IMR-90 (cell line): Measurements from ENCODE around the gene OR8G5. TPM values are rescaled to one million over a fixed set of nuclear protein-coding genes. Genes with fewer than 3 reads are reported as not detected.

Source experiments
- ATAC-seq: fragments of 200-7000 bp; cut with Tn5 transposase; 2 replicates; pipeline ENCODE4 v1.9.1; 2020; ENCODE audit warnings: low read depth, mild to moderate bottlenecking, moderate library complexity
- BruUV-seq: library from RNA; stranded (reverse); fragments of 400-500 nt; replicated peaks from 2 replicates; lab custom pipeline; 2021; lab: Mats Ljungman, UMichigan
- CTCF ChIA-PET: fragments of 300-600 bp; formaldehyde crosslinking; extraction: SDS; loops from one replicate; lab custom pipeline; 2021; ENCODE audit warnings: antibody characterized with exemption; lab: Yijun Ruan, JAX
- POLR2A ChIA-PET: fragments of 300-600 bp; sonication (Branson Sonifier 250); formaldehyde crosslinking; loops from one replicate; lab custom pipeline; 2022; ENCODE audit warnings: antibody characterized with exemption; ENCODE audit not compliant: unreplicated experiment; lab: Charles Lee
- DNase-seq: peaks from one replicate; pipeline ENCODE4 v3.0.0; 2013
- H2AFZ ChIP-seq: replicated peaks from 2 replicates; pipeline ENCODE3; 2013; ENCODE audit warnings: low read length, mild to moderate bottlenecking; ENCODE audit not compliant: poor library complexity
- H2AK5ac ChIP-seq: 2 replicates; pipeline ENCODE4 v1.6.1; 2013; ENCODE audit warnings: low read depth, low read length, inconsistent platforms
- H2AK9ac ChIP-seq: replicated peaks from 2 replicates; pipeline ENCODE3; 2013; ENCODE audit warnings: mild to moderate bottlenecking, low read depth, low read length, moderate library complexity; ENCODE audit not compliant: poor library complexity
- H2BK120ac ChIP-seq: 2 replicates; pipeline ENCODE4 v1.6.1; 2013; ENCODE audit warnings: low read depth, low read length, inconsistent platforms
- H2BK15ac ChIP-seq: 3 replicates; pipeline ENCODE4 v1.6.1; 2013; ENCODE audit warnings: low read depth, low read length, inconsistent platforms
- H2BK20ac ChIP-seq: 2 replicates; pipeline ENCODE4 v1.6.1; 2013; ENCODE audit warnings: low read depth, mild to moderate bottlenecking, inconsistent platforms, low read length, moderate library complexity
- H2BK5ac ChIP-seq: 2 replicates; pipeline ENCODE4 v1.6.1; 2013; ENCODE audit warnings: mild to moderate bottlenecking, low read depth, low read length, inconsistent platforms; ENCODE audit not compliant: poor library complexity, severe bottlenecking
- H3K14ac ChIP-seq: replicated peaks from 2 replicates; pipeline ENCODE4 v1.6.1; 2013; ENCODE audit warnings: low read depth, low read length, inconsistent platforms
- H3K18ac ChIP-seq: 2 replicates; pipeline ENCODE4 v1.6.1; 2013; ENCODE audit warnings: low read depth, low read length, control low read depth
- H3K23ac ChIP-seq: 2 replicates; pipeline ENCODE4 v1.6.1; 2013; ENCODE audit warnings: low read depth, low read length, inconsistent platforms
- H3K27ac ChIP-seq: 2 replicates; pipeline ENCODE4 v1.5.1; 2013; ENCODE audit warnings: mild to moderate bottlenecking, control low read depth, low read length; ENCODE audit not compliant: insufficient read depth
- H3K27me3 ChIP-seq: 2 replicates; pipeline ENCODE4 v1.6.1; 2013; ENCODE audit warnings: low read length; ENCODE audit not compliant: control insufficient read depth, insufficient read depth
- H3K36me3 ChIP-seq: 2 replicates; pipeline ENCODE4 v1.6.1; 2013; ENCODE audit warnings: low read length, mixed read lengths; ENCODE audit not compliant: control insufficient read depth, insufficient read depth
- H3K4ac ChIP-seq: 2 replicates; pipeline ENCODE4 v1.6.1; 2013; ENCODE audit warnings: low read depth, low read length, inconsistent platforms
- H3K4me1 ChIP-seq: 2 replicates; pipeline ENCODE4 v1.6.1; 2013; ENCODE audit warnings: low read length, mixed read lengths; ENCODE audit not compliant: control insufficient read depth, insufficient read depth
- H3K4me2 ChIP-seq: 2 replicates; pipeline ENCODE4 v1.6.1; 2013; ENCODE audit warnings: low read depth, mild to moderate bottlenecking, control low read depth, low read length, moderate library complexity
- H3K4me3 ChIP-seq: 2 replicates; pipeline ENCODE4 v1.5.1; 2013; ENCODE audit warnings: low read depth, mild to moderate bottlenecking, control low read depth, low read length, moderate library complexity; ENCODE audit not compliant: insufficient read depth
- H3K56ac ChIP-seq: 2 replicates; pipeline ENCODE4 v1.6.1; 2013; ENCODE audit warnings: low read length, inconsistent platforms; ENCODE audit not compliant: insufficient read depth; ENCODE audit errors: extremely low read depth
- H3K79me1 ChIP-seq, 2 experiments: 2 replicates each; pipeline ENCODE4 v1.6.1; 2013; ENCODE audit warnings: low read length in 2 of 2, inconsistent platforms in 1 of 2, low read depth in 1 of 2
- H3K9ac ChIP-seq: 2 replicates; pipeline ENCODE4 v1.6.1; 2013; ENCODE audit warnings: low read depth, low read length, control low read depth
- H3K9me1 ChIP-seq: 2 replicates; pipeline ENCODE4 v1.6.1; 2013; ENCODE audit warnings: low read length, inconsistent platforms; ENCODE audit not compliant: insufficient read depth
- H3K9me3 ChIP-seq: 2 replicates; pipeline ENCODE4 v1.6.1; 2013; ENCODE audit warnings: low read length; ENCODE audit not compliant: control insufficient read depth, insufficient read depth
- H4K20me1 ChIP-seq: 2 replicates; pipeline ENCODE4 v1.6.1; 2013; ENCODE audit warnings: low read length, inconsistent platforms; ENCODE audit not compliant: insufficient read depth
- H4K5ac ChIP-seq: 2 replicates; pipeline ENCODE4 v1.6.1; 2013; ENCODE audit warnings: mild to moderate bottlenecking, low read depth, low read length, control low read depth
- H4K8ac ChIP-seq, 2 experiments: 2 replicates each; pipeline ENCODE4 v1.6.1; 2013; ENCODE audit warnings: low read depth in 2 of 2, low read length in 2 of 2, control low read depth in 1 of 2, inconsistent platforms in 1 of 2
- H4K91ac ChIP-seq: 2 replicates; pipeline ENCODE4 v1.6.1; 2013; ENCODE audit warnings: low read depth, low read length, inconsistent platforms; ENCODE audit not compliant: insufficient read depth
- BHLHE40 ChIP-seq: fragments of 150-350 bp; IDR thresholded peaks from 2 replicates; pipeline ENCODE4 v1.6.1; 2016; ENCODE audit warnings: mild to moderate bottlenecking, low read depth, low read length
- CEBPB ChIP-seq: IDR thresholded peaks from 2 replicates; pipeline ENCODE4 v1.6.1; 2012; ENCODE audit warnings: low read depth, low read length, improper control_type of control experiment
- CHD1 ChIP-seq: IDR thresholded peaks from 2 replicates; pipeline ENCODE4 v1.6.1; 2012; ENCODE audit warnings: low read depth, low read length, improper control_type of control experiment
- CTCF ChIP-seq: conservative IDR thresholded peaks from 2 replicates; pipeline ENCODE4 v1.5.1; 2012; ENCODE audit warnings: mild to moderate bottlenecking, low read depth, low read length, improper control_type of control experiment
- FOS ChIP-seq: fragments of 150-350 bp; IDR thresholded peaks from 2 replicates; pipeline ENCODE4 v1.6.1; 2016; ENCODE audit warnings: low read depth, low read length
- MAFK ChIP-seq: IDR thresholded peaks from 2 replicates; pipeline ENCODE4 v1.6.1; 2012; ENCODE audit warnings: low read depth, low read length, improper control_type of control experiment
- MAZ ChIP-seq: IDR thresholded peaks from 2 replicates; pipeline ENCODE4 v1.6.1; 2012; ENCODE audit warnings: low read depth, mild to moderate bottlenecking, low read length, improper control_type of control experiment, moderate library complexity, borderline replicate concordance
- MXI1 ChIP-seq: IDR thresholded peaks from 2 replicates; pipeline ENCODE4 v1.6.1; 2012; ENCODE audit warnings: low read depth, mild to moderate bottlenecking, low read length, moderate library complexity, borderline replicate concordance
- NFE2L2 ChIP-seq: fragments of 150-350 bp; IDR thresholded peaks from 2 replicates; pipeline ENCODE4 v1.6.1; 2016; ENCODE audit warnings: low read depth, mild to moderate bottlenecking, low read length
- POLR2A ChIP-seq: IDR thresholded peaks from 2 replicates; pipeline ENCODE4 v1.6.1; 2012; ENCODE audit warnings: mild to moderate bottlenecking, low read depth, low read length
- RAD21 ChIP-seq: IDR thresholded peaks from 2 replicates; pipeline ENCODE4 v1.6.1; 2012; ENCODE audit warnings: low read length, improper control_type of control experiment
- RCOR1 ChIP-seq: IDR thresholded peaks from 2 replicates; pipeline ENCODE4 v1.6.1; 2012; ENCODE audit warnings: mild to moderate bottlenecking, low read length, improper control_type of control experiment; ENCODE audit not compliant: insufficient replicate concordance
- RFX5 ChIP-seq: IDR thresholded peaks from 2 replicates; pipeline ENCODE4 v1.8.0; 2012; ENCODE audit warnings: low read depth, mild to moderate bottlenecking, low read length, moderate library complexity
- SMC3 ChIP-seq: fragments of 150-350 bp; IDR thresholded peaks from 2 replicates; pipeline ENCODE4 v1.6.1; 2016; ENCODE audit warnings: low read depth, mild to moderate bottlenecking, antibody characterized with exemption, low read length, moderate library complexity
- USF2 ChIP-seq: fragments of 150-350 bp; IDR thresholded peaks from 2 replicates; pipeline ENCODE4 v1.6.1; 2017; ENCODE audit warnings: mild to moderate bottlenecking, antibody characterized with exemption, low read length, low read depth
- WGBS, 2 experiments: methylation state at CpG; one replicate each; pipeline versions ENCODE4 v1.1.5 to v1.1.7; 2013; ENCODE audit warnings: missing lambda C conversion rate in 2 of 2; ENCODE audit not compliant: insufficient read length in 1 of 2; ENCODE audit errors: extremely low coverage in 2 of 2; 5-methylcytosine and 5-hydroxymethylcytosine counted together
- dilution Hi-C: fragments of 300-500 bp; cut with HindIII; formaldehyde crosslinking; loops from one replicate; pipeline ENCODE4 v1.14.3; 2018; ENCODE audit warnings: low sequenced_read_pairs; ENCODE audit not compliant: unreplicated experiment
- in situ Hi-C: fragments of 300-500 bp; cut with MboI; formaldehyde crosslinking; loops from 3 replicates; pipeline ENCODE4 v1.14.3; 2019; ENCODE audit warnings: low sequenced_read_pairs, inconsistent platforms, mixed read lengths
- intact Hi-C: fragments of 100-400 bp; cut with micrococcal nuclease; formaldehyde crosslinking; loops from 2 replicates; pipeline ENCODE4 v1.10.0; 2022
- polyA plus RNA-seq, 3 experiments: library from polyadenylated mRNA; depleted of rRNA; stranded (reverse); fragments of >200 nt; gene quantifications; 2 replicates each; pipeline ENCODE4 v1.2.3, GENCODE V29; 2012; ENCODE audit warnings: low replicate concordance in 1 of 3
- total RNA-seq: library from RNA; depleted of rRNA; stranded (reverse); fragments of >200 nt; gene quantifications from 2 replicates; pipeline ENCODE4 v1.2.3, GENCODE V29; 2012
- TF ChIP-seq, protein P1 (sequence below): fragments of 150-350 bp; IDR thresholded peaks from 2 replicates; pipeline ENCODE4 v1.6.1; 2016; ENCODE audit warnings: low read depth, mild to moderate bottlenecking, low read length, moderate library complexity, borderline replicate concordance

Gene OR8G5
- total and polyA plus RNA-seq, 2 of the 4 experiments (the other 2 are of a cell fraction), result not detected

DNA sequence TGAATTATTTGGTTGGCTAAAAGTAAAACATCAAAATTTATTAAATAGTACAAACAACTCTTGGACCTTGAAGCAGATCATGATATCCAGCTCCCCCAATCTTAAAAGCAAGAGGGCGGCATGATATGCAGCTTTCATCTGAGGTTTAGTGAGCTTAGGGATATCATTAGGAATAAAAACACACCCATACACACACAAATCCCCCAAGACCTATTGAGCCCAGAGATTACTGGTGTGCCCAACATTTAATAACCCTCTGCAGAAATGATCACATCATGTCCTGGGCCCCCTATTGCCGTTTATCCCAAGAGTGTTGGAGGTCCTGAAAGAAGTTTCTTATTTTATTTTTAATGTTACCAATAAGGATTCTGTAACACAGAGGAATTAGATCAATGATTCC is 57.7 kb downstream of the OR8G5 start, which contains the start of gene OR8D1:
OR8D1 (minus strand) TSS at position 101 of the 400 bp plus-strand sequence. CDS start 3,183 bp downstream, outside the sequence.
- TF ChIP-seq NFE2L2 (no peak), RAD21 (no peak), BHLHE40 (no peak), RCOR1 (no peak), RFX5 (no peak), SMC3 (no peak), CTCF (no peak), MAFK (no peak), FOS (no peak), CHD1 (no peak), CEBPB (no peak), MAZ (no peak), USF2 (no peak), POLR2A (no peak), MXI1 (no peak)
- TF ChIP-seq, protein P1, sequence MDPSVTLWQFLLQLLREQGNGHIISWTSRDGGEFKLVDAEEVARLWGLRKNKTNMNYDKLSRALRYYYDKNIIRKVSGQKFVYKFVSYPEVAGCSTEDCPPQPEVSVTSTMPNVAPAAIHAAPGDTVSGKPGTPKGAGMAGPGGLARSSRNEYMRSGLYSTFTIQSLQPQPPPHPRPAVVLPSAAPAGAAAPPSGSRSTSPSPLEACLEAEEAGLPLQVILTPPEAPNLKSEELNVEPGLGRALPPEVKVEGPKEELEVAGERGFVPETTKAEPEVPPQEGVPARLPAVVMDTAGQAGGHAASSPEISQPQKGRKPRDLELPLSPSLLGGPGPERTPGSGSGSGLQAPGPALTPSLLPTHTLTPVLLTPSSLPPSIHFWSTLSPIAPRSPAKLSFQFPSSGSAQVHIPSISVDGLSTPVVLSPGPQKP, result no peak
- DNase-seq, result no peak
- in situ Hi-C loops (loop anchor here (10.0 kb wide), 1 partner anchor 239 kb away; no protein-coding TSS in a partner anchor), dilution Hi-C loops (no loop called here), intact Hi-C loops (no loop called here)
- Histone ChIP-seq H3K9me3 (no peaks in the 10 kb centered on the region), H3K56ac (no peak within 1 kb of the TSS), H3K23ac (no peak within 1 kb of the TSS), H3K18ac (peak within 1 kb of the TSS; percentile 20; the same call in 1 of the 2 replicates), H3K36me3 (no peaks in the 10 kb centered on the region), H4K91ac (no peak within 1 kb of the TSS), H2BK15ac (no peak within 1 kb of the TSS; the same call in 2 of the 3 replicates), H3K9ac (no peak within 1 kb of the TSS), H3K79me1 (no peaks in the 10 kb centered on the region), H3K4ac (peak within 1 kb of the TSS; percentile 32; the same call in 1 of the 2 replicates), H3K27ac (no peak within 1 kb of the TSS), H3K27me3 (no peaks in the 10 kb centered on the region), H4K8ac (no peak within 1 kb of the TSS), H4K5ac (no peak within 1 kb of the TSS; the same call in 1 of the 2 replicates), H2BK20ac (0 out of 2 replicates have a peak within 1 kb of the TSS, but pooled peaks have one; percentile 38), H2AK5ac (no peak within 1 kb of the TSS), H3K14ac (no peak within 1 kb of the TSS), H3K9me1 (no peaks in the 10 kb centered on the region), H4K20me1 (no peaks in the 10 kb centered on the region), H3K4me1 (peaks cover 2% of the 10 kb centered on the region; the same call in 1 of the 2 replicates), H2BK5ac (no peak within 1 kb of the TSS), H3K4me2 (no peak within 1 kb of the TSS), H2AFZ (no peak within 1 kb of the TSS), H3K4me3 (no peak within 1 kb of the TSS), H2AK9ac (no peak within 1 kb of the TSS), H2BK120ac (0 out of 2 replicates have a peak within 1 kb of the TSS, but pooled peaks have one; percentile 23)
- CTCF ChIA-PET, result no interaction called here
- no CpG with 5 or more reads among the region's 2 CpGs for WGBS, 2 experiments
- no peak for ATAC-seq
- BruUV-seq, result no TSS peak
- POLR2A ChIA-PET, result no interaction called here
